Activated T-cell treated with anti-CD3 and anti-CD28 coated beads for 1 hour (primary cell): ENCODE results near the gene TRIM28.
A peak's percentile ranks its signal among the peaks of the same experiment; 100 is the strongest.
"Not testable (repeated sequence)": the region's sequence is repeated elsewhere in the genome, so short reads cannot be mapped to it uniquely, and the experiment has no call there.

ENCODE experiments used
- DNase-seq: peaks from one replicate; pipeline ENCODE4 v3.0.0-alpha.2; 2020; ENCODE audit warnings: low read depth

The TRIM28 gene

GRCh38 chr19:58561373-58562121, 17.7 kb downstream of the TRIM28 start:
- no peak for DNase-seq

- DNase-seq, result no peak
These were observed 18.5 kb downstream of the TRIM28 start for GRCh38 chr19:58562122-58563033.

GRCh38 chr19:58563034-58563573, 19.2 kb downstream of the TRIM28 start:
- no peak for DNase-seq

DNA sequence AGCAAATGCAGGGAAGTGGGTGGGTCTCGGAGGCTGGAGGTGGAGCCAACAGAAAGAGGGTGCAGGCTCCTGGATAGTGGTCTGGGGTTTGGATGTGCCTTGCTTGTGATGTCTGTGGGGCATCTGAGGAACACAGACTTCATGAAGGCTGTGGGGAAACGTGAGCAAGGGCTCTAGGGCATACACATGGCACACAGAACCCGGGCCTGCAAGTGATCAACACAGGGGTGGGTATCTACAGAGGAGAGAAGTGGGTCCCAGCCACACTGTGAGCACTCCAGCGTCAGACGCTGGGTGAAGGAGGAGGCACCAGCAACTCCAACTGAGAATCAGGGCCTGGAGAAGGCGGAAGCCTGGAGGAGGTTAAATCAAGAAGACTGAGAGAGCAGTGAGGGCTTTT, 20.0 kb downstream of the TRIM28 start:
- no peak for DNase-seq

- DNase-seq, result no peak
These were observed 23.1 kb downstream of the TRIM28 start for GRCh38 chr19:58566989-58567388.

GRCh38 chr19:58568453-58569130, 24.7 kb downstream of the TRIM28 start:
- DNase-seq, result no peak

DNA sequence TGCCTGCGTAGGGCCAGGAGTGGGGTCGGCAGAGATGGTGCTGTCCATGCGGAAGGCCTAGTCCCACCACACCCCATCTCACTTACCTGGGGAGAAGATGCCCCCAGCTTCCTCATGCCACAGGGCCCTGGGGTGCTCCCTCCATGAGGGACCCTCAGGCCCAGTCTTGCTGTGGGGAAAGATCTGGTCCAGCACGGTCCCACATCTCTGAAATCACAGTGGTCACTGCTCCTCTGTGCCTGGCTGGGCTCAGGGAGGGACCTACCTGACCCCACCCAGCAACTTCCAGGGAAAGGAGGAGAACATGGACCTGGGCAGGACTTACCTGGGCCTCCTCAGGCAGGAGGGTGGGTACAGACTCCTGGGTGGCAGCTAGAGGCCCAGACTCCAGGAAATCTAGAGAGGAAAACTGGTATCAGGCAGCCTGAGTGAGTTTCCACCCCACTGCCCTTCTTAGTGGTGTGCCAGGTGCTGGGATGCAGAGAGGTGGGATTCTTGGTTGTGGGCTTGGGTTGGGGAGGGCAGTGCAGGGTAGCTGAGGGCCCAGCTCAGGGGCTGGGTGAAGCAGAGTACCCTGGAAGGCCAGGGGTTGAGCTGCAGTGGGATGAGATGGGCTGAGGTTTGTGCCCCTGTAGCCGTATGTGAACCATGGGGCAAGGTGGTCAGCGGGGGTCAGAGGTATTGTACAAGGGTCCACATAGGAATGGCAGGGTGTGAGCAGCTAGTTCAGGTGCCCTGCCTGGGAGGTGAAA, 25.5 kb downstream of the TRIM28 start:
- DNase-seq, result no peak

DNA sequence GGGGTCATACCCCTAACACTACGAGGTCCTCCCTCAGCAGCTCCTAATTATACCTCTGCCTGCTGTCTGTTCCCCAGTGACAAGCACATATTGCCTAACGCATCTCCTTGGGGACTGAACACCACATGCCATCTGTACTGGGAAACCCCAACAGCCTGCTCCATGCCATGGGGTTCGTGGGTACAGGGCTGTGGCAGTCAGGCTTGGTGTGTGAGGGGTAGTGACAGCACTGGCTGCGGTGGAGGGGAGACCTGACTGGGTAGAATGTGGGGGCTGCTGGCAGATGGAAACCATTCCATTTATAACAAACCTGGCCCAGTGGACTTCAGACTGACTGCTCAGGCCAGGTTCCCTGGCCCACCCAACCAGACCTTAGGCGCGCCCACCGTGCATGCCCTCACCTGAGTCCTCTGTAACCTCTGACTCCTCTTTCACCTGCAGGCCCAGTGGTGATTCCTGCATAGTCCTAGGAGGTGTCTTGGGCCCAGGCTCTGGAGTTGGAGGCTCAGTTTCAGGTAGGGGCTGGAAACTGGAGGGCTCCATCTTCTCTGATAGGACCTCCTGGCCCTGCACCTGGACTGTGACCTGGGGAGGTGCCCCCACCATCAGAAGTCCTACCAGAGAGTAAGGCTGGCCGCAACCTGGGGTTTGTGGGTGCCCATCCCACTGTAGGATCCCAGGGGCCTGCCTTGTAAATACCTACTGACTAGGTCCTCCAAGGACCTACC, 26.2 kb downstream of the TRIM28 start:
- DNase-seq, result no peak

DNA sequence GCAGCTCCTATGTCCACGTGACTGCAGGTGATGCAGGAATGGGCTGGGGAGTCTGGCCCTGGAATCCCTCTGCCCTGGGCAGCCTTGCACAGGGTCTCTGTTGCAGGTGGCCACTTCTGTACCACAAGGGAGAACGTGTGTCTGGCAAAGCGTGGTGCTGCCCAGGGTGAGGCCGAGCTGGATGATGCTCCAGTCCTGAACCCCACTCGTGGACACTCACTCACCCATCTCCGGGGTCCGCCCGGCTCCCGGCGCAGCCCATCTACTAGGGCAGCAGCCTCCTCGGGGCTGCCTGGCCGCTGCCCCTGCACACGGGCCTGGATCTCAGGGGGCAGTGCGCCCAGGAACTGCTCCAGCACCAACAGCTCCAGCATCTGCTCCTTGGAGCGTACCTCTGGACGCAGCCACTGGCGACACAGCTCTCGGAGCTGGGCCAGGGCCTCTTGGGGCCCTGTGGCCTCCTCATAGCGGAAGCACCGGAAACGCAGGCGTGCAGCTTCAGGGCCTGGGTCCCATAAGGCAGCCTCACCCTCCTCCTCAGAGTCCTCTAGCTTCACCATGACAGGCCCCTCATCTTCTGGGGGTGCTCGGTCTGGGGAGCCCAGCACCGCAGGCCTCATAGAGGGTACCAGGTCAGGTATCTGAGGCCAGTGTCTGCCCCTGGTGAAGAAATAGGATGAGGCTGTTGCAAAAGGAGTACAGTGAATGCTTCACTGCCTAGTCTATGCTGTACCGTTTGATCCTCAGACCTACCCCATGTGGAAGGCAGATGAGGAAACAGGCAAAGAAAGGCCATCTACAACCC, 27.1 kb downstream of the TRIM28 start:
- no peak for DNase-seq

GRCh38 chr19:58571575-58571947, 27.7 kb downstream of the TRIM28 start:
- no peak for DNase-seq

DNA sequence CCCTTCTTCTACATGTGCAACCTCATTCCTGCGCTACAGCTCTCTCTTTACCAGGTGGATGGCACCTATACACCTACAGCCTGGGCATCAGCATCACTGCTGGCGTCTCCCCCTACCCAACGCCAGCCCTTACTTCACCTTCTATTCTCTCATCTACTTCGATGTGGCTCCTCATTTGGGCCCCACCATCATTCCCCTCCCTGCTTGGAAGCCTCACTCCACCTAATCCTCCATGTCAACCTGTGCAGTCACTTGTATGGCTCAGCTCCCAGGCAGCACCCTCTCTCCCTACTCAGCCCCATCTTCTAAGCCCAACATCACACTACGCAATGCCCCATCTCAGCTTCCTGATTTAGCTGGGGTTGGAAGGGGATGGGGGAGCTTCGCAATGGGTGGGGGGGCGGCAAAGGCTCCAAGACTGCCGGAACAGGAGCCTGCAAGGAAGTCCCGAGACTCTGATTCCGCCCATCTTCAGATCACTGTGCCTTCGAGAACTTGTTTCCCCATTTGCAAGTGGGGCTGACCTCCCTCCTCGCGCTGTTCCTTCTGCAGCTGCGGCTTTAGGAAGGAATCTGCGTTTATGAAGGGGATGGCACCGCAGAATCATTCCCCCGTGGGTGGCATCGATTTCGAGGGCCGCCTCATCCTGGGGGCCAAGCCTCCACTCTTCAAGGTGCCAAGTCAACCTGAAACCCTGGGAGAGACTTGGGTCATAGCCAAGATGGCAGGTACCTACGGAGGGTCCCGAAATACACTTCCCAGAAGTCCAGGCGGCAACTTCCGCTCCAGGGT, 28.4 kb downstream of the TRIM28 start:
- no peak for DNase-seq

- peak; percentile 99 for DNase-seq
These were observed 29.2 kb downstream of the TRIM28 start, which contains the start of gene MZF1 for GRCh38 chr19:58572818-58573657. TSS of gene MZF1 (minus strand) at chr19:58573335. CDS start at chr19:58571389, 1,946 bp downstream.

DNA sequence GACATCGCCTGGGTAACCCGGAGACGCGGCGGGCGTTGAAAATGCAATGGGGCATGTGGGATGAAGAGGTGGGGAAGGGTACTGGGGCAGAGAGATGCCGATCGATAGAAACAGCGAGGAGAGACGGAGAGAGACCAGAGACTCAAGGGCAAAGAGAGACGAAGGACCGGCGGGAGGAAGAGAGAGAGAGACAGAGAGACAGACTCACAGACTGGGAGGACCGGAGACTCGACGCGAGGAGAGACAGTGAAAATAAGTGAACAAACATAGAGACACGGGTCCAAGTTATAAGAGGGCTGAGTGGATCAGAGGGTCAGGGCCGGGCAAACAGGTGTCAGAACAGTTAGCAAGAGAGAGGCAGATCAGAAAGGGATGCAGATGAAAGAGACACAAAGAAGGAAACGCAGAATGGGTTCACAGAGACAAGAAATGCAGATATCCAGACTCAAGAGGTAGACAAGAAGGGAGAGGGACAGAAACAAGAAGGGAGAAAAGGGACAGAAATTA, 29.8 kb downstream of the TRIM28 start:
- no peak for DNase-seq

- peak; percentile 60 for DNase-seq
These were observed 31.5 kb downstream of the TRIM28 start for GRCh38 chr19:58575183-58576041.

GRCh38 chr19:58577581-58577980, 33.7 kb downstream of the TRIM28 start:
- DNase-seq, result not testable (repeated sequence)

DNA sequence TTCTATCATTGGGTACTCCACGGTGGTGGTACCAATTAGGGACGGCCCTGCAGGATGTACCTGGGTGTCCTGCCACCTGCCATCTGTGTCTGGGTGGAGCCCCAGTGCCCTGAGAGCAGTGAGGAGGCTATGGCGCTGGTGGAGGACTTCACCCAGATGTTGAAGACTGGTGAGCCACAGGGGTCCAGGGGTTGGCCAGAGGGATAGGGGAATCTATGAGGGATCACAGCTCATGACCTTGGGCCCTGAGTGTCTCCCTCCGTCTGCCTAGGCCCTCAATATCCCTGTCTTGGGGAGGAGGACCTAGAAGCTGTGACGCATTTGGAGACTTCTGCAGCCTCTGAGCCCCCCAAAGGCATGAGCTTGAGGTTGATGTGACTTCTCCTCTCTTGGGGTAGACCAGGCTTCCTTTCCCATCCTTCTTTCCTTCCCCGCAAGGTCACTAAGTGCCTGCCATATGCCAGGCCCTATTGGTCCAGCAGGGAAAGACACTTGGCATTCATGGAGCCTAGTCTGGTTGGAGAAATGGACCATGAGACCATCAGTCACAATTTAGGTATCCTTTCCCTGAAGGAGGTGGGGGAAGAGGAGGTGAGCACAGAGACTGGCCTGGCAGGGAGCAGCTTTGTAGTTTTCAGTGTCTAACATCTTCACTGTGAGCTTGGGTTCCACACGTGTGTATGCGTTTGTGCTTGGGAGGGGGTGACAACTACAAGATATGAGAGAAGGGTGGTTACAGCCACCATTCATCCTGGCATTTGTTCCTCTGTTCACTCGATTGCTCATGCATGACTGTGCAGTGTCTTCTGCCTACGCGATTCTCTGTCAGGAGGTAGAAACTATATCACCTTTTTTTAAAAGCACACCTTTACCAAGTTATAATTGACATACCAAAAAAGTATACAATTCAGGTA, 34.4 kb downstream of the TRIM28 start:
- no peak for DNase-seq
